Ovary (tissue), 9 donors: ENCODE measurements around the gene PSMD2. TPM values are rescaled to one million over a fixed set of nuclear protein-coding genes. Genes with fewer than 3 reads are reported as not detected.
A peak's percentile ranks its signal among the peaks of the same experiment; 100 is the strongest.

Source experiments
- DNase-seq, 5 donors: peaks; one replicate each; pipeline ENCODE4 v3.0.0-alpha.2; 2019 to 2020
- H3K27ac ChIP-seq, 2 donors: fragments of 200-600 bp; one replicate each; pipeline versions ENCODE4 v1.5.1 to v1.8.0; 2019 to 2022
- H3K27me3 ChIP-seq: fragments of 200-600 bp; one replicate; pipeline ENCODE4 v1.8.0; 2022
- H3K36me3 ChIP-seq: fragments of 200-600 bp; sonication (generic); one replicate; pipeline ENCODE4 v1.5.1; 2019
- H3K4me1 ChIP-seq: one replicate; pipeline ENCODE4 v1.8.1; 2013; ENCODE audit warnings: mild to moderate bottlenecking, moderate library complexity; ENCODE audit not compliant: insufficient read depth
- H3K4me3 ChIP-seq: fragments of 200-600 bp; sonication (generic); one replicate; pipeline ENCODE4 v1.5.1; 2017
- H3K9me3 ChIP-seq, 2 donors: fragments of 200-600 bp in 1 of 2; sonication (generic) in 1 of 2; one replicate each; pipeline versions ENCODE4 v1.5.1 to v1.8.1; 2013 to 2019; ENCODE audit warnings: mild to moderate bottlenecking in 1 of 2, moderate library complexity in 1 of 2
- EP300 ChIP-seq: sonication (generic); formaldehyde crosslinking; IDR thresholded peaks from one replicate; pipeline ENCODE4 v1.6.1; 2017; ENCODE audit warnings: antibody characterized with exemption
- POLR2A ChIP-seq: fragments of 450-650 bp; IDR thresholded peaks from one replicate; pipeline ENCODE4 v1.6.1; 2017; ENCODE audit warnings: antibody characterized with exemption, mild to moderate bottlenecking, moderate library complexity
- WGBS, 3 donors: extraction: QIAGEN DNeasy Blood & Tissue Kit in 1 of 3; methylation state at CpG; one replicate each; pipeline versions ENCODE4 v1.1.5 to v1.1.7; 2013 to 2017; 5-methylcytosine and 5-hydroxymethylcytosine counted together
- intact Hi-C, 4 donors: fragments of 100-400 bp; cut with DNase I; formaldehyde crosslinking; loops; one replicate each; pipeline versions ENCODE4 v1.11.0 to v1.15.1; 2022 to 2023
- polyA plus RNA-seq, 2 donors: library from polyadenylated mRNA; stranded (reverse); fragments of 200-250 nt in 1 of 2; fragments of 350-450 nt in 1 of 2; fragmentation: Illumina TruSeq in 1 of 2; extraction: RNeasy Lipid Tissue Mini Kit (QIAGEN cat#74804) in 1 of 2; gene quantifications; one replicate each; pipeline ENCODE4 v1.2.3, GENCODE V29; 2013 to 2014
- total RNA-seq, 7 donors: library from RNA; depleted of rRNA in 2 of 7; stranded (reverse); fragments of >200 nt in 2 of 7; fragmentation: NEBNext Ultra II Directional in 3 of 7; extraction: Animal tissue kit (Norgen Biotek cat#: 25700) in 3 of 7; gene quantifications; one replicate each; pipeline versions ENCODE4 v1.1.0 to v1.2.4, GENCODE V29; 2016 to 2023
- TF ChIP-seq, protein P1 (sequence below), 3 donors: fragments of 450-650 bp in 2 of 3; fragments of 200-600 bp in 1 of 3; IDR thresholded peaks; one replicate each; pipeline versions ENCODE4 v1.5.1 to v1.8.0; 2016 to 2022; ENCODE audit warnings: antibody characterized with exemption in 3 of 3, mild to moderate bottlenecking in 1 of 3
- donor health status: DM: no; HTN: no; CAD: no; lungs with moderate emphysema.
- donor health status: DM: no; HTN: no; CAD: no.
- donor health status: Bipolar disorder and iron deficiency.
- donor health status: DM: yes; HTN: yes; CAD: no.
- donor health status: DM: no; HTN: no; CAD: no.
- donor health status: DM: yes; HTN: yes; CAD: no.

Gene PSMD2
- total and polyA plus RNA-seq, 9 donors, result 74.4 to 177 (median 138) TPM

DNA sequence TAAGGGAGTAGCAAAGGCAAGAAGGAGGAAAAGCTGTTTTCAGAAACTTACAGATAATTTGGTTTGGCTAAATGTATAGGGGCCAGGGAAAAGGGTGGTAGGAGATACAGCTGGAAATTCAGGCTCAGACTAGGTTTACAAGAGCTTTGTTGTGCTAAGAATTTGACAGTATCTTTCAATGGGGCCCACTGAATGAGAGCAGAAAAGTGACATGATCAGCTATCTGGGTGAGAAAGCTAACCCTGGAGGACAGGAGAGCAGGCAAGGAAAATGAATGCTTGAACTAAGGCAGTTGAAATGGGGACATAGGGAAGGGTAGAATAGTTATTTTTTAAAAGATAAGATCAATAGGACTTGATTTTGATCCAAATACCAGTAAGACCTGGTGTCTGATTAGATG, 12.6 kb downstream of the PSMD2 start:
- Histone ChIP-seq H3K9me3 (no peaks in the 10 kb centered on the region), H3K27ac (no peak overlapping the region), H3K4me3 (no peak overlapping the region), H3K36me3 (no peaks in the 10 kb centered on the region), H3K4me1 (peaks cover 1% of the 10 kb centered on the region), H3K27me3 (no peaks in the 10 kb centered on the region)
- no peak for DNase-seq
- TF ChIP-seq, protein P1, sequence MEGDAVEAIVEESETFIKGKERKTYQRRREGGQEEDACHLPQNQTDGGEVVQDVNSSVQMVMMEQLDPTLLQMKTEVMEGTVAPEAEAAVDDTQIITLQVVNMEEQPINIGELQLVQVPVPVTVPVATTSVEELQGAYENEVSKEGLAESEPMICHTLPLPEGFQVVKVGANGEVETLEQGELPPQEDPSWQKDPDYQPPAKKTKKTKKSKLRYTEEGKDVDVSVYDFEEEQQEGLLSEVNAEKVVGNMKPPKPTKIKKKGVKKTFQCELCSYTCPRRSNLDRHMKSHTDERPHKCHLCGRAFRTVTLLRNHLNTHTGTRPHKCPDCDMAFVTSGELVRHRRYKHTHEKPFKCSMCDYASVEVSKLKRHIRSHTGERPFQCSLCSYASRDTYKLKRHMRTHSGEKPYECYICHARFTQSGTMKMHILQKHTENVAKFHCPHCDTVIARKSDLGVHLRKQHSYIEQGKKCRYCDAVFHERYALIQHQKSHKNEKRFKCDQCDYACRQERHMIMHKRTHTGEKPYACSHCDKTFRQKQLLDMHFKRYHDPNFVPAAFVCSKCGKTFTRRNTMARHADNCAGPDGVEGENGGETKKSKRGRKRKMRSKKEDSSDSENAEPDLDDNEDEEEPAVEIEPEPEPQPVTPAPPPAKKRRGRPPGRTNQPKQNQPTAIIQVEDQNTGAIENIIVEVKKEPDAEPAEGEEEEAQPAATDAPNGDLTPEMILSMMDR (IDR thresholded peaks at IDR 0.05), result no peak
- no peak for TF ChIP-seq EP300
- no peak for TF ChIP-seq POLR2A
- intact Hi-C loops, result loop anchor here in 1 of 4 donors (10.0 kb wide), 2 partner anchors 53 to 677 kb away; partner anchors contain the start of genes CLCN2, KLHL24 and POLR2H

DNA sequence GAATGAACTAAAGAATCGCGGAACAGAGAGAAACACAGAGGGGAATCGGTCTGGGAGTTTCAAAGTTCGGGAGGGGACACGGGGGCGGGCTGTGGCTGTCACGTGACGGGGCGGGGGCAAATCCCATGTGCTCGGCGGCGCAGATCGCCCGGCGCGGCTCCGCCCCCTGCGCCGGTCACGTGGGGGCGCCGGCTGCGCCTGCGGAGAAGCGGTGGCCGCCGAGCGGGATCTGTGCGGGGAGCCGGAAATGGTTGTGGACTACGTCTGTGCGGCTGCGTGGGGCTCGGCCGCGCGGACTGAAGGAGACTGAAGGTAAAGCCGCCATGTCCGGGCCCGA, 15.3 kb downstream of the PSMD2 start, which contains the start of gene EIF4G1:
TSS of gene EIF4G1 (plus strand) at position 244 of the 337 bp plus-strand sequence. CDS start 1,191 bp downstream, outside the sequence.
- 0 to 2% (median 1%) methylated on average over 37 to 40 of the region's 40 CpGs for WGBS, 3 donors
- H3K9me3 ChIP-seq, result no peaks in the 10 kb centered on the region
- intact Hi-C loops, result loop anchor here in 1 of 4 donors (1.0 to 10.0 kb wide), 3 partner anchors 23 to 680 kb away; partner anchors contain the start of genes CLCN2, FAM131A, KLHL24 and POLR2H

DNA sequence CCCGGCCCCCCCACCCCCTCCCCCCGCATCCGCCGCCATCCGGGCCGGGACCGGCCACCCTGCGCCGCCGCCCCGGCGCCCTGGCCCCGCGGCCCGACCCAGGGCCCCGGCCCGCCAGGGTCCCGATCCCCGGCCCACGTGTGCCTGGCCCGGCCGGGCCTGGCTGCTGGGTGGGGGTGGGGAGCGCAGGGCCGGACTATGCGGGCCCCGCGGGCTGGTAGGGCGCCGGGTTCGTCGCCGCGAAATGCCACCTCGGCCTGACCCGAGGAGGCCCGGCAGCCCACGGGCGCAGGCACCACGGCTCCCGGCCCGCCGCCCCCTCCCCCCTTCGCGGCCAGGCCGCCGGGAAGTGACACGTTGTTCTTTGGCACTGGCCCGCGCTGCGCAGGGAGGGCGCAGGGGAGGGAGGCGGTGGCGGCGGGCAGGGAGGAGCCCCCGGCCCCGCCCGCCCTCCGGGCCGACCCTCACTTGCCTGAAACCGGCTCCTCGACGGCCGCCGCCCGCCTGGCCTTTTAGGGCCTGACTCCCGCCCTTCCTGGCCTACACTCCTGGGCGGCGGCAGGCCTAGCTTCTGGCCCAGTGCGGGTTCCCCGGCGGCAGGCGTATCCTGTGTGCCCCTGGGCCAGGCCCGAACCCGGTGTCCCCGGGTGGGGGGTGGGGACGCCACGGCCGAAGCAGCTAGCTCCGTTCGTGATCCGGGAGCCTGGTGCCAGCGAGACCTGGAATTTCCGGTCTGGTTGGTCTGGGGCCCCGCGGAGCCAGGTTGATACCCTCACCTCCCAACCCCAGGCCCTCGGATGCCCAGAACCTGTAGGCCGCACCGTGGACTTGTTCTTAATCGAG, 15.9 kb downstream of the PSMD2 start:
- TF ChIP-seq EP300 (peak; percentile 20), POLR2A (peak; percentile 61)
- TF ChIP-seq, protein P1 (IDR thresholded peaks at IDR 0.05), result peak in 1 of 3 donors; percentile 9
- 0 to 1% (median 1%) methylated on average over 22 to 86 of the region's 89 CpGs for WGBS, 3 donors
- Histone ChIP-seq H3K9me3 (no peaks in the 10 kb centered on the region), H3K4me1 (peaks cover 11% of the 10 kb centered on the region), H3K36me3 (no peaks in the 10 kb centered on the region), H3K27me3 (no peaks in the 10 kb centered on the region), H3K27ac (peak overlapping the region; percentile 94 to 95), H3K4me3 (peak overlapping the region; percentile 52)
- intact Hi-C loops, result loop anchor here in 2 of 4 donors (1.0 to 10.0 kb wide), 4 partner anchors 22 to 680 kb away; partner anchors contain the start of genes CLCN2 (in 1 of the 2), FAM131A (in 1 of the 2), KLHL24 (in 1 of the 2) and POLR2H (in 1 of the 2)
- peak; percentile 86 to 92 (median 88) for DNase-seq

More for the DNA sequence above, 15.3 kb downstream of the PSMD2 start, which contains the start of gene EIF4G1:
- Histone ChIP-seq H3K4me3 (peak within 1 kb of the TSS; percentile 52), H3K27ac (peak within 1 kb of the TSS; percentile 94 to 95), H3K27me3 (no peaks in the 10 kb centered on the region), H3K36me3 (no peaks in the 10 kb centered on the region), H3K4me1 (peaks cover 7% of the 10 kb centered on the region)
- TF ChIP-seq, protein P1 (IDR thresholded peaks at IDR 0.05), result no peak
- no peak for TF ChIP-seq EP300
- peak; percentile 61 for TF ChIP-seq POLR2A
- DNase-seq, result peak; percentile 94 to 97 (median 95)

DNA sequence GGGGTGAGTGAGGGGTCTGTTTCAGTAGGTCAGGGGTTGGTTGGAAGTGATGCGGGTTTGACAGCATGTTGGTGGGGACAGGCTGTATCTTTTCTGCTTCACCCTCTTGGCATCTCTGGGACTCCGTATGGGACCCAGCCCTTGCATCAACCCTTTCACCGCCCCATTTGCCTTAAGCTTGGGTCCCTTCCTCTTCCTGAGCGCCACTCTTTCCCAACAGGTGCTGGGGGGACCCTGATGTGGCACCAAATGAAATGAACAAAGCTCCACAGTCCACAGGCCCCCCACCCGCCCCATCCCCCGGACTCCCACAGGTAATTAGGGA, 16.5 kb downstream of the PSMD2 start:
- TF ChIP-seq, protein P1 (IDR thresholded peaks at IDR 0.05), result no peak
- no peak for TF ChIP-seq EP300
- TF ChIP-seq POLR2A, result no peak
- no peaks in the 10 kb centered on the region for H3K9me3 ChIP-seq
- H3K4me1 ChIP-seq, result peaks cover 13% of the 10 kb centered on the region
- H3K4me3 ChIP-seq, result peak overlapping the region; percentile 52
- intact Hi-C loops, result loop anchor here in 2 of 4 donors (5.0 to 10.0 kb wide), 3 partner anchors 42 to 681 kb away; partner anchors contain the start of genes CLCN2 (in 1 of the 2), KLHL24 (in 1 of the 2) and POLR2H (in 1 of the 2)
- no peaks in the 10 kb centered on the region for H3K36me3 ChIP-seq
- 4 to 9% (median 5%) methylated on average over 6 of the region's 6 CpGs for WGBS, 3 donors
- H3K27me3 ChIP-seq, result no peaks in the 10 kb centered on the region
- DNase-seq, result no peak
- peak overlapping the region; percentile 94 to 95 for H3K27ac ChIP-seq
